BLaER1 treated with 17β-estradiol and CSF1 and Interleukin-3, amounts not matched to agents 10 nM and 100 nM (cell line): Measurements from ENCODE around the gene PALM.

Experiments used
- H3K27ac ChIP-seq, 11 experiments: shearing (Covaris generic); formaldehyde crosslinking; 2 replicates each; pipeline ENCODE4 v1.8.1; 2022
- H3K27me3 ChIP-seq, 11 experiments: shearing (Covaris generic); formaldehyde crosslinking; 2 replicates each; pipeline ENCODE4 v1.8.1; 2022
- H3K36me3 ChIP-seq, 11 experiments: shearing (Covaris generic); formaldehyde crosslinking; 2 replicates each; pipeline ENCODE4 v1.8.1; 2022
- H3K4me1 ChIP-seq, 10 experiments: shearing (Covaris generic); formaldehyde crosslinking; 2 replicates each; pipeline ENCODE4 v1.8.1; 2022
- H3K4me2 ChIP-seq, 11 experiments: shearing (Covaris generic); formaldehyde crosslinking; 2 replicates each; pipeline ENCODE4 v1.8.1; 2022
- H3K4me3 ChIP-seq, 10 experiments: shearing (Covaris generic); formaldehyde crosslinking; 2 replicates each; pipeline ENCODE4 v1.8.1; 2022
- H3K9ac ChIP-seq, 11 experiments: shearing (Covaris generic); formaldehyde crosslinking; 2 replicates each; pipeline ENCODE4 v1.8.1; 2022
- H3K9me3 ChIP-seq, 11 experiments: shearing (Covaris generic); formaldehyde crosslinking; replicated peaks in 1 of 11; 2 replicates each; pipeline ENCODE4 v1.8.1; 2022
- H4K20me1 ChIP-seq, 11 experiments: shearing (Covaris generic); formaldehyde crosslinking; 2 replicates each; pipeline ENCODE4 v1.8.1; 2022
- Cebpa-rat ChIP-seq, 11 experiments: shearing (Covaris generic); IDR thresholded peaks; 2 replicates each; pipeline ENCODE4 v1.8.1; 2022

The PALM gene

GRCh38 chr19:720345-721160, 11.8 kb downstream of the PALM start:
- H3K27me3 ChIP-seq: peaks cover 0 to 24% (median 0%) of the 10 kb centered on the region in 11 experiments; a peak in 3 of 22 replicates
- peaks cover 0 to 88% (median 18%) of the 10 kb centered on the region in 11 experiments; a peak in 17 of 22 replicates for H4K20me1 ChIP-seq
- peak overlapping the region in 8 of 11 experiments; percentile 52 to 72 (median 62); a peak in 14 of 22 replicates for H3K9ac ChIP-seq
- TF ChIP-seq Cebpa-rat (IDR thresholded peaks at IDR 0.05): no peak
- peak overlapping the region; percentile 38 to 97 (median 88) for H3K4me2 ChIP-seq
- H3K4me3 ChIP-seq: peak overlapping the region in 2 of 10 experiments; percentile 28; a peak in 1 of 20 replicates
- peak overlapping the region in 8 of 11 experiments; percentile 57 to 82 (median 68); a peak in 16 of 22 replicates for H3K27ac ChIP-seq
- H3K4me1 ChIP-seq: peaks cover 44 to 95% (median 89%) of the 10 kb centered on the region in 10 experiments
- peaks cover 2 to 4% (median 2%) of the 10 kb centered on the region in 11 experiments; a peak in 20 of 22 replicates for H3K9me3 ChIP-seq
- peaks cover 1 to 4% (median 2%) of the 10 kb centered on the region in 11 experiments; a peak in 20 of 22 replicates for H3K36me3 ChIP-seq

DNA sequence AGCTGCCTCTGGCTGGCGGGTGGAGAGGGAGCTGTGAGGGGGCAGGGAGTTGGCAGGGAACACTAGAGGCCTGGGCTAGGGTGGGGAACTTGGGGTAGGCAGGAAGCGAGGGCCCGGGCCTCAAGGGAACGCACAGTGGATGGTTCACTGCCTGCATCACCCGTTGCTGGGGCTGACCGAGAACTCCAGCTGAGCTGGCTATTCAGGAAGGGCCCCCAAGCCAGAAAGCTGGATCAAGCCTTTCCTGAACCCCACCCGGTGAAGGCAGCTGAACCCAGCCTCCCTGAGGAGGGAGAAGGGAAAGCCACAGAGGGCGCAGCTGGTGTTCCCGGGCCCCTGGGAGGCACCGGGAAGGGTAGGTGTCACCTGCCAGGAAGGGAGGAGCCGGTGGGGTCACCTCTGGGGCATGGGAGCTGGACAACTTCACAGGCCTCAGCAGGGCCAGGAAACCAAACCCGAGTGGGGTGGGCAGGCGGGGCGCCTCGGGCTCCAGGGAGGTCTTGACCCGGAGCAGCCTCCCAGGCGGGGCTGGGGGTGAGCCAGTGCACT, 13.9 kb downstream of the PALM start:
- H3K9ac ChIP-seq: peak overlapping the region in 9 of 11 experiments; percentile 42 to 76 (median 71); a peak in 19 of 22 replicates
- H4K20me1 ChIP-seq: peaks cover 0 to 77% (median 17%) of the 10 kb centered on the region in 11 experiments; a peak in 16 of 22 replicates
- H3K27ac ChIP-seq: peak overlapping the region in 9 of 11 experiments; percentile 49 to 87 (median 77); a peak in 19 of 22 replicates
- TF ChIP-seq Cebpa-rat (IDR thresholded peaks at IDR 0.05): no peak
- peaks cover 49 to 95% (median 89%) of the 10 kb centered on the region in 10 experiments for H3K4me1 ChIP-seq
- peaks cover 0 to 9% (median 6%) of the 10 kb centered on the region in 11 experiments; a peak in 6 of 22 replicates for H3K36me3 ChIP-seq
- H3K27me3 ChIP-seq: peaks cover 0 to 24% (median 0%) of the 10 kb centered on the region in 11 experiments; a peak in 3 of 22 replicates
- H3K9me3 ChIP-seq: no peaks in the 10 kb centered on the region
- H3K4me2 ChIP-seq: peak overlapping the region; percentile 56 to 99 (median 92)
- peak overlapping the region in 8 of 10 experiments; percentile 28 to 61 (median 46); a peak in 13 of 20 replicates for H3K4me3 ChIP-seq

DNA sequence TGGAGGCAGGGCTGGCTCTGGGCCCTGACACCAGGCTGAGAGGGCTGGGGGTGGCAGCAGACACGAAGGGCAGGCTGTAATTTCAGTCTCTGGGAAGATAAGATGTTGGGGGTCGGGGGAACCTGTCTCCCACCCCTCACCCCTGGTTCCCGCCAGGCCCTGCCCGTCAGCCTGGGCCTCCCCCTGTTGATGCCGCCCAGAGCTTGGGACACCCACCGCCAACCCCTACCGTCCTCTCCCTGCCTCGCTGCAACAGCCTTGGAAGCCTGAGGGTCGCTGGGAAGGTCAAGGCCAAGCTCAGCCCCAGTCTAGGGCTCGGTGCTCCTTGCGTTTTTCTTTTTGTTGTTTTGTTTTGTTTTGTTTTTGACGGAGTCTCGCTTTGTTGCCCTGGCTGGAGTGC, 14.5 kb downstream of the PALM start:
- Histone ChIP-seq H3K27me3 (peaks cover 0 to 24% (median 0%) of the 10 kb centered on the region in 11 experiments; a peak in 3 of 22 replicates), H3K36me3 (peaks cover 0 to 9% (median 6%) of the 10 kb centered on the region in 11 experiments; a peak in 7 of 22 replicates), H3K9me3 (no peaks in the 10 kb centered on the region), H4K20me1 (peaks cover 0 to 71% (median 13%) of the 10 kb centered on the region in 11 experiments; a peak in 15 of 22 replicates), H3K4me2 (peak overlapping the region; percentile 56 to 99 (median 92)), H3K4me1 (peaks cover 50 to 95% (median 89%) of the 10 kb centered on the region in 10 experiments), H3K27ac (peak overlapping the region in 9 of 11 experiments; percentile 49 to 87 (median 77); a peak in 18 of 22 replicates), H3K4me3 (peak overlapping the region in 8 of 10 experiments; percentile 28 to 61 (median 46); a peak in 12 of 20 replicates), H3K9ac (peak overlapping the region in 9 of 11 experiments; percentile 42 to 76 (median 71); a peak in 18 of 22 replicates)
- no peak for TF ChIP-seq Cebpa-rat (IDR thresholded peaks at IDR 0.05)

DNA sequence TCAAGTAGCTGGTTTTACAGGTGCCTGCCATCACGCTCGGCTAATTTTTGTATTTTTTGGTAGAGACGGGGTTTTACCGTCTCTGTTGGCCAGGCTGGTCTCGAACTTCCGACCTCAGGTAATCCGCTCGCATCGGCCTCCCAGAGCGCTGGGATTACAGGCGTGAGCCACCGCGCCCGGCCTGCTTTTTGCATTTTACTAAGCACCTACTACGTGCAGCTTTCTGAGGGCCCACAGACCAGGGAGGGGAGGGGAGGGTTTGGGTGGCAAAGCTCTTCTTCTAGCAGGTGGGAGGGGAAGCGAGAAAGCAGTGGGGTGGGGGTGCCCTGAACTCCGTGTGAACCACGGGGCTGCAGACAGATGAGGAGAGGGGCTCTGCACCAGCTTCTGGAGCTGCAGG, 15.0 kb downstream of the PALM start:
- Histone ChIP-seq H3K27ac (peak overlapping the region in 9 of 11 experiments; percentile 49 to 87 (median 77); a peak in 18 of 22 replicates), H3K27me3 (peaks cover 0 to 24% (median 0%) of the 10 kb centered on the region in 11 experiments; a peak in 3 of 22 replicates), H3K36me3 (peaks cover 0 to 9% (median 6%) of the 10 kb centered on the region in 11 experiments; a peak in 7 of 22 replicates), H3K9ac (peak overlapping the region in 9 of 11 experiments; percentile 42 to 76 (median 71); a peak in 16 of 22 replicates), H4K20me1 (peaks cover 0 to 66% (median 9%) of the 10 kb centered on the region in 11 experiments; a peak in 13 of 22 replicates), H3K4me2 (peak overlapping the region; percentile 56 to 99 (median 92); a peak in 21 of 22 replicates), H3K4me3 (peak overlapping the region in 6 of 10 experiments; percentile 40 to 61 (median 46); a peak in 3 of 20 replicates), H3K9me3 (no peaks in the 10 kb centered on the region), H3K4me1 (peaks cover 46 to 95% (median 89%) of the 10 kb centered on the region in 10 experiments)
- TF ChIP-seq Cebpa-rat (IDR thresholded peaks at IDR 0.05): no peak

GRCh38 chr19:725461-726089, 16.8 kb downstream of the PALM start:
- H3K27ac ChIP-seq: peak overlapping the region in 6 of 11 experiments; percentile 11 to 59 (median 26); a peak in 7 of 22 replicates
- H3K36me3 ChIP-seq: peaks cover 0 to 19% (median 6%) of the 10 kb centered on the region in 11 experiments; a peak in 10 of 22 replicates
- H3K4me3 ChIP-seq: no peak overlapping the region
- H3K9me3 ChIP-seq: no peaks in the 10 kb centered on the region
- H3K4me1 ChIP-seq: peaks cover 35 to 99% (median 94%) of the 10 kb centered on the region in 10 experiments
- peak overlapping the region in 1 of 11 experiments; percentile 12; a peak in 1 of 22 replicates for H3K9ac ChIP-seq
- no peak for TF ChIP-seq Cebpa-rat (IDR thresholded peaks at IDR 0.05)
- H4K20me1 ChIP-seq: peaks cover 0 to 55% (median 0%) of the 10 kb centered on the region in 11 experiments; a peak in 8 of 22 replicates
- peak overlapping the region in 6 of 11 experiments; percentile 7 to 99 (median 42); a peak in 11 of 22 replicates for H3K4me2 ChIP-seq
- H3K27me3 ChIP-seq: peaks cover 0 to 19% (median 0%) of the 10 kb centered on the region in 11 experiments; a peak in 3 of 22 replicates

- Histone ChIP-seq H4K20me1 (peaks cover 0 to 42% (median 0%) of the 10 kb centered on the region in 11 experiments; a peak in 7 of 22 replicates), H3K4me3 (peak overlapping the region in 6 of 10 experiments; percentile 1 to 38 (median 21); a peak in 3 of 20 replicates), H3K4me2 (peak overlapping the region; percentile 68 to 96 (median 89)), H3K9me3 (no peaks in the 10 kb centered on the region), H3K27ac (peak overlapping the region in 10 of 11 experiments; percentile 15 to 92 (median 76); a peak in 19 of 22 replicates), H3K27me3 (peaks cover 0 to 14% (median 0%) of the 10 kb centered on the region in 11 experiments; a peak in 3 of 22 replicates), H3K9ac (peak overlapping the region; percentile 35 to 77 (median 66); a peak in 19 of 22 replicates), H3K36me3 (peaks cover 0 to 33% (median 13%) of the 10 kb centered on the region in 11 experiments; a peak in 15 of 22 replicates), H3K4me1 (peaks cover 25 to 99% (median 93%) of the 10 kb centered on the region in 10 experiments)
- no peak for TF ChIP-seq Cebpa-rat (IDR thresholded peaks at IDR 0.05)
Measured at GRCh38 chr19:726993-727956, 18.5 kb downstream of the PALM start.
